Esophagus squamous epithelium (tissue), 5 donors: ENCODE measurements around the gene FARSA. TPM values are rescaled to one million over a fixed set of nuclear protein-coding genes. Genes with fewer than 3 reads are reported as not detected.
A peak's percentile ranks its signal among the peaks of the same experiment; 100 is the strongest.

ENCODE experiments used
- DNase-seq: peaks from one replicate; lab custom pipeline; 2025; lab: John Stamatoyannopoulos, UW
- H3K27ac ChIP-seq, 4 donors: fragments of 200-600 bp; sonication (generic); one replicate each; pipeline ENCODE4 v1.5.1; 2016 to 2019; ENCODE audit warnings: mild to moderate bottlenecking in 1 of 4
- H3K27me3 ChIP-seq, 4 donors: fragments of 200-600 bp; sonication (generic); 1 replicate in 3 of 4; 2 replicates in 1 of 4; pipeline versions ENCODE4 v1.5.1 to v1.6.0; 2017 to 2021; ENCODE audit warnings: antibody characterized with exemption in 1 of 4
- H3K36me3 ChIP-seq, 3 donors: fragments of 200-600 bp; sonication (generic); one replicate each; pipeline ENCODE4 v1.5.1; 2016 to 2019
- H3K4me1 ChIP-seq, 3 donors: fragments of 200-600 bp; sonication (generic); one replicate each; pipeline ENCODE4 v1.5.1; 2017 to 2019
- H3K4me3 ChIP-seq, 4 donors: fragments of 200-600 bp; sonication (generic); 1 replicate in 3 of 4; 2 replicates in 1 of 4; pipeline ENCODE4 v1.5.1; 2016 to 2019; ENCODE audit warnings: mild to moderate bottlenecking in 2 of 4, moderate library complexity in 1 of 4
- H3K9me3 ChIP-seq, 3 donors: fragments of 200-600 bp; sonication (generic); one replicate each; pipeline ENCODE4 v1.5.1; 2016 to 2019
- CTCF ChIP-seq, 6 experiments: fragments of 450-650 bp in 4 of 6; fragments of 200-600 bp in 2 of 6; sonication (generic) in 2 of 6; IDR thresholded peaks; one replicate each; pipeline ENCODE4 v1.5.1; 2016 to 2019; ENCODE audit warnings: antibody characterized with exemption in 6 of 6, mild to moderate bottlenecking in 4 of 6, moderate library complexity in 4 of 6
- POLR2A ChIP-seq, 4 donors: fragments of 450-650 bp; IDR thresholded peaks; one replicate each; pipeline ENCODE4 v1.6.1; 2017; ENCODE audit warnings: antibody characterized with exemption in 4 of 4, mild to moderate bottlenecking in 4 of 4, moderate library complexity in 3 of 4
- WGBS, 2 donors: methylation state at CpG; one replicate each; pipeline ENCODE4 v1.1.5; 2018; 5-methylcytosine and 5-hydroxymethylcytosine counted together
- intact Hi-C: fragments of 100-400 bp; cut with DNase I; formaldehyde crosslinking; loops from one replicate; pipeline ENCODE4 v1.15.0; 2022
- total RNA-seq, 4 donors: library from RNA; depleted of rRNA; stranded (reverse); fragments of >200 nt; gene quantifications; one replicate each; pipeline ENCODE4 v1.1.0, GENCODE V29; 2016
- donor health status: DM: yes; HTN: yes; CAD: no.

FARSA gene
- total RNA-seq, 4 donors from 2014 or later = 47.7 to 53.8 (median 51.0) TPM

GRCh38 chr19:12947702-12948611, 14.4 kb upstream of the FARSA start:
- no peak for DNase-seq
- intact Hi-C loops = no loop called here
- H3K36me3 ChIP-seq = peaks cover 32 to 78% (median 54%) of the 10 kb centered on the region in 3 donors
- peak overlapping the region in 2 of 4 donors; percentile 7 to 13 for H3K27ac ChIP-seq
- H3K4me1 ChIP-seq = peaks cover 28 to 75% (median 41%) of the 10 kb centered on the region in 3 donors
- TF ChIP-seq CTCF (IDR thresholded peaks at IDR 0.05) = no peak
- no peak for TF ChIP-seq POLR2A (IDR thresholded peaks at IDR 0.05)
- WGBS, 2 donors = 77 to 86% methylated on average over 16 to 19 of the region's 28 CpGs
- no peak overlapping the region for H3K4me3 ChIP-seq
- no peaks in the 10 kb centered on the region for H3K27me3 ChIP-seq
- H3K9me3 ChIP-seq = no peaks in the 10 kb centered on the region

- DNase-seq = no peak
- intact Hi-C loops = no loop called here
- 37 to 60% methylated on average over 10 to 14 of the region's 14 CpGs for WGBS, 2 donors
- Histone ChIP-seq H3K27ac (peak overlapping the region; percentile 98 to 100 (median 99)), H3K27me3 (no peaks in the 10 kb centered on the region), H3K9me3 (no peaks in the 10 kb centered on the region), H3K4me1 (peaks cover 20 to 75% (median 33%) of the 10 kb centered on the region in 3 donors), H3K36me3 (peaks cover 32 to 78% (median 60%) of the 10 kb centered on the region in 3 donors), H3K4me3 (peak overlapping the region; percentile 88 to 96 (median 94))
- TF ChIP-seq CTCF (IDR thresholded peaks at IDR 0.05) (no peak), POLR2A (IDR thresholded peaks at IDR 0.05) (no peak)
Measured at GRCh38 chr19:12946731-12947496, 13.4 kb upstream of the FARSA start.

GRCh38 chr19:12946092-12946721, 12.7 kb upstream of the FARSA start:
- H3K4me3 ChIP-seq = peak overlapping the region; percentile 88 to 96 (median 94)
- H3K36me3 ChIP-seq = peaks cover 29 to 78% (median 58%) of the 10 kb centered on the region in 3 donors
- intact Hi-C loops = no loop called here
- H3K9me3 ChIP-seq = no peaks in the 10 kb centered on the region
- no peaks in the 10 kb centered on the region for H3K27me3 ChIP-seq
- no peak for TF ChIP-seq CTCF (IDR thresholded peaks at IDR 0.05)
- no peak for TF ChIP-seq POLR2A (IDR thresholded peaks at IDR 0.05)
- H3K27ac ChIP-seq = peak overlapping the region; percentile 98 to 100 (median 99)
- H3K4me1 ChIP-seq = peaks cover 20 to 75% (median 33%) of the 10 kb centered on the region in 3 donors
- DNase-seq = no peak
- WGBS, 2 donors = 0 to 2% methylated on average over 12 of the region's 40 CpGs

- H3K4me1 ChIP-seq = peaks cover 26 to 80% (median 39%) of the 10 kb centered on the region in 3 donors
- intact Hi-C loops = no loop called here
- peak within 1 kb of the TSS; percentile 98 to 100 (median 99) for H3K27ac ChIP-seq
- H3K4me3 ChIP-seq = peak within 1 kb of the TSS; percentile 88 to 96 (median 94)
- 0 to 2% methylated on average over 7 to 23 of the region's 62 CpGs for WGBS, 2 donors
- no peaks in the 10 kb centered on the region for H3K27me3 ChIP-seq
- H3K36me3 ChIP-seq = peaks cover 34 to 78% (median 55%) of the 10 kb centered on the region in 3 donors
- TF ChIP-seq CTCF (IDR thresholded peaks at IDR 0.05) (peak in 3 of 6 experiments; percentile 4 to 45 (median 20)), POLR2A (IDR thresholded peaks at IDR 0.05) (peak in 3 of 4 donors; percentile 76 to 94 (median 91))
- H3K9me3 ChIP-seq = no peaks in the 10 kb centered on the region
- DNase-seq = peak; percentile 93
Measured at GRCh38 chr19:12945479-12946091, 12.1 kb upstream of the FARSA start, which contains the start of gene RAD23A. TSS of gene RAD23A (plus strand) at chr19:12945862. CDS start at chr19:12945949, 87 bp downstream.
